ENCODE measurements around the gene PIGR. TPM values are rescaled to one million over a fixed set of nuclear protein-coding genes. Genes with fewer than 3 reads are reported as not detected.

The PIGR gene
- total RNA-seq, 6 donors from 2014 or later: 396 to 1,034 (median 618) TPM

GRCh38 chr1:206933333-206933945 is 12.8 kb downstream of the PIGR start:
- WGBS, 2 donors: 69 to 77% methylated on average over 8 of the region's 8 CpGs
- DNase-seq: peak in 1 of 2 donors; percentile 57

GRCh38 chr1:206932177-206932576 is 14.1 kb downstream of the PIGR start:
- Histone ChIP-seq H3K4me1 (no peaks in the 10 kb centered on the region), H3K27ac (no peak overlapping the region), H3K9me3 (no peaks in the 10 kb centered on the region), H3K36me3 (peaks cover 0 to 14% (median 0%) of the 10 kb centered on the region in 4 donors), H3K27me3 (no peaks in the 10 kb centered on the region), H3K4me3 (no peak overlapping the region)
- 68 to 71% methylated on average over 6 to 8 of the region's 8 CpGs for WGBS, 2 donors
- ATAC-seq (ENCODE audit: low FRiP score in 2 of 2) (no peak), DNase-seq (peak in 1 of 2 donors; percentile 59)
- TF ChIP-seq EP300 (IDR thresholded peaks at IDR 0.05): no peak
- TF ChIP-seq POLR2A (IDR thresholded peaks at IDR 0.05): no peak
- TF ChIP-seq CTCF (IDR thresholded peaks at IDR 0.05): no peak
- no peak for TF ChIP-seq POLR2AphosphoS5 (IDR thresholded peaks at IDR 0.05)

More at GRCh38 chr1:206933333-206933945, 12.8 kb downstream of the PIGR start:
- H3K27me3 ChIP-seq: no peaks in the 10 kb centered on the region
- no peaks in the 10 kb centered on the region for H3K9me3 ChIP-seq
- H3K4me3 ChIP-seq: no peak overlapping the region
- H3K27ac ChIP-seq: no peak overlapping the region
- peaks cover 0 to 15% (median 0%) of the 10 kb centered on the region in 4 donors for H3K36me3 ChIP-seq
- ATAC-seq (ENCODE audit: low FRiP score in 2 of 2): peak; percentile 45 to 51
- H3K4me1 ChIP-seq: no peaks in the 10 kb centered on the region
- TF ChIP-seq POLR2AphosphoS5 (IDR thresholded peaks at IDR 0.05): no peak
- peak; percentile 23 to 65 (median 48) for TF ChIP-seq CTCF (IDR thresholded peaks at IDR 0.05)

- no peak overlapping the region for H3K4me3 ChIP-seq
- no peaks in the 10 kb centered on the region for H3K27me3 ChIP-seq
- no peaks in the 10 kb centered on the region for H3K9me3 ChIP-seq
- DNase-seq (no peak), ATAC-seq (ENCODE audit: low FRiP score in 2 of 2) (no peak)
- no peaks in the 10 kb centered on the region for H3K4me1 ChIP-seq
- TF ChIP-seq EP300 (IDR thresholded peaks at IDR 0.05) (no peak), CTCF (IDR thresholded peaks at IDR 0.05) (no peak), POLR2A (IDR thresholded peaks at IDR 0.05) (no peak), POLR2AphosphoS5 (IDR thresholded peaks at IDR 0.05) (no peak)
- peaks cover 0 to 9% (median 0%) of the 10 kb centered on the region in 4 donors for H3K36me3 ChIP-seq
- H3K27ac ChIP-seq: no peak overlapping the region
- WGBS, 2 donors: 86 to 93% methylated on average over 5 to 6 of the region's 6 CpGs
Observed at GRCh38 chr1:206931709-206932108, 14.6 kb downstream of the PIGR start.

- no peaks in the 10 kb centered on the region for H3K9me3 ChIP-seq
- no peak overlapping the region for H3K4me3 ChIP-seq
- no peaks in the 10 kb centered on the region for H3K27me3 ChIP-seq
- peak overlapping the region in 1 of 4 donors; percentile 46 for H3K27ac ChIP-seq
- ATAC-seq (ENCODE audit: low FRiP score in 2 of 2) (peak in 1 of 2 donors; percentile 43), DNase-seq (peak; percentile 41 to 78)
- peaks cover 0 to 8% (median 0%) of the 10 kb centered on the region in 4 donors for H3K36me3 ChIP-seq
- TF ChIP-seq CTCF (IDR thresholded peaks at IDR 0.05): no peak
- TF ChIP-seq POLR2AphosphoS5 (IDR thresholded peaks at IDR 0.05): no peak
- peak in 1 of 4 donors; percentile 27 for TF ChIP-seq POLR2A (IDR thresholded peaks at IDR 0.05)
- WGBS, 2 donors: 67 to 79% methylated on average over 8 to 17 of the region's 17 CpGs
- no peaks in the 10 kb centered on the region for H3K4me1 ChIP-seq
Observed at GRCh38 chr1:206930210-206930798, 16.0 kb downstream of the PIGR start.
